ENCODE measurements around the gene SLIT3. TPM values are rescaled to one million over a fixed set of nuclear protein-coding genes. Genes with fewer than 3 reads are reported as not detected.

The SLIT3 gene
- total RNA-seq, 4 donors from 2014 or later: 0.72 to 37.4 (median 5.3) TPM

- 57 to 68% methylated on average over 6 to 7 of the region's 8 CpGs for WGBS, 2 donors
- no peak for DNase-seq
- peaks cover 0 to 20% (median 0%) of the 10 kb centered on the region in 4 donors for H3K27me3 ChIP-seq
- no peak overlapping the region for H3K4me3 ChIP-seq
- intact Hi-C loops (cut with DNase I): no loop called here
- no peaks in the 10 kb centered on the region for H3K36me3 ChIP-seq
- H3K9me3 ChIP-seq: no peaks in the 10 kb centered on the region
- H3K27ac ChIP-seq: no peak overlapping the region
- no peaks in the 10 kb centered on the region for H3K4me1 ChIP-seq
- TF ChIP-seq POLR2A (IDR thresholded peaks at IDR 0.05) (no peak), CTCF (IDR thresholded peaks at IDR 0.05) (no peak)
These were observed 403.4 kb downstream of the SLIT3 start for GRCh38 chr5:168897387-168898122.

GRCh38 chr5:168895295-168896071 is 405.5 kb downstream of the SLIT3 start:
- Histone ChIP-seq H3K27ac (no peak overlapping the region), H3K9me3 (no peaks in the 10 kb centered on the region), H3K4me3 (no peak overlapping the region), H3K36me3 (no peaks in the 10 kb centered on the region), H3K27me3 (peaks cover 0 to 20% (median 0%) of the 10 kb centered on the region in 4 donors), H3K4me1 (no peaks in the 10 kb centered on the region)
- DNase-seq: no peak
- intact Hi-C loops (cut with DNase I): no loop called here
- TF ChIP-seq CTCF (IDR thresholded peaks at IDR 0.05) (no peak), POLR2A (IDR thresholded peaks at IDR 0.05) (no peak)
- 69 to 78% methylated on average over 4 to 5 of the region's 5 CpGs for WGBS, 2 donors

GRCh38 chr5:168893283-168893682 is 407.7 kb downstream of the SLIT3 start:
- H3K9me3 ChIP-seq: no peaks in the 10 kb centered on the region
- intact Hi-C loops (cut with DNase I): no loop called here
- H3K27me3 ChIP-seq: peaks cover 0 to 27% (median 0%) of the 10 kb centered on the region in 4 donors
- no peak overlapping the region for H3K4me3 ChIP-seq
- DNase-seq: no peak
- H3K36me3 ChIP-seq: no peaks in the 10 kb centered on the region
- WGBS, 2 donors: 75 to 84% methylated on average over 4 of the region's 4 CpGs
- H3K27ac ChIP-seq: no peak overlapping the region
- no peaks in the 10 kb centered on the region for H3K4me1 ChIP-seq
- TF ChIP-seq POLR2A (IDR thresholded peaks at IDR 0.05): no peak
- TF ChIP-seq CTCF (IDR thresholded peaks at IDR 0.05): no peak

GRCh38 chr5:168892618-168893186 is 408.2 kb downstream of the SLIT3 start:
- Histone ChIP-seq H3K36me3 (no peaks in the 10 kb centered on the region), H3K4me3 (no peak overlapping the region), H3K27me3 (peaks cover 0 to 33% (median 0%) of the 10 kb centered on the region in 4 donors), H3K9me3 (no peaks in the 10 kb centered on the region), H3K27ac (no peak overlapping the region), H3K4me1 (no peaks in the 10 kb centered on the region)
- TF ChIP-seq POLR2A (IDR thresholded peaks at IDR 0.05): no peak
- TF ChIP-seq CTCF (IDR thresholded peaks at IDR 0.05): no peak
- 81 to 83% methylated on average over 5 of the region's 5 CpGs for WGBS, 2 donors
- DNase-seq: no peak
- intact Hi-C loops (cut with DNase I): no loop called here
